GM21825 (cell line): Measurements from ENCODE around the gene TMEM190.
"Not testable (repeated sequence)": the region's sequence is repeated elsewhere in the genome, so short reads cannot be mapped to it uniquely, and the experiment has no call there.

ENCODE experiments used
- ATAC-seq: cut with Tn5 transposase; IDR thresholded peaks from one replicate; pipeline ENCODE4 v1.9.1; 2021; ENCODE audit warnings: mild to moderate bottlenecking, moderate library complexity; ENCODE audit not compliant: unreplicated experiment

The TMEM190 gene

DNA sequence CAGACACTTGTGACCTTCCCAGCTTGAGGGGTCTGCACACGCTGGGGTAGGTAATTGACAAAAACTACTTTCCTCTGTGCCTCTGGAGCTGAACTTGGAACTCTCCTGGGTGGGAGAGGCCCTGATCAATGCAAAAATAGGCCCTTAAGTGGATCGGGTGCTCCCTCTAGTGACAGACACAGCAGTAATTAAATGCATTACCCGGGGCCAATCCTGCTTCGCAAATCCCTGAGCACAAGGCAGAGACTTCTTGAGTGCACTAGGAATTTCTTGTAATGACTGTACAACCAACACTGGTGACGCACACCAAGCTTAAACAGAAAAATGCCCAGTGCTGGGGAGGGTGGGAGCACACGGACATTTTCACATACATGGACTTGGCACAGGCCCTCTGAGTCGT, 41.6 kb downstream of the TMEM190 start:
- no peak for ATAC-seq

DNA sequence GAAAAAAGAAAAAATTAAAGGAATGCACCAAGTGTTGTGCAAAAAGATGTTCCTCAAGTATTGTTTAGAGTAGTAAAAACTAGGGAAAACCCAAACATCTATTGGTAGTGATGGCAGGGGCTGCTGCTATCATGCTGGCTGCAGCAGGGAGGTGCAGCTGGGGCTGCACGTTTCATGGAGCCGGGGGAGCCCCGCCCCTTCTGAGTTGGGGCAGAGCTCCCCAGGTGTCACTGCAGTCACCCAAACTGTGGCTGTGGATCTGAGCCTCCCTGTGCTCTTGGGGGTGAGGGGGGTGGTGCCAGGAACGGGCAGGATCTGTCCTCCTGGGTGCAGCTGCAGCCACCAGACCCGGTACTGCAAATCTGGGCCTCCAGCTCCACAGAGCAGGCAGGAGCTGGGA, 42.5 kb downstream of the TMEM190 start:
- ATAC-seq = no peak

GRCh38 chr19:55419624-55420236, 43.1 kb downstream of the TMEM190 start:
- no peak for ATAC-seq

- not testable (repeated sequence) for ATAC-seq
These were observed 44.7 kb downstream of the TMEM190 start for GRCh38 chr19:55421281-55421680.

DNA sequence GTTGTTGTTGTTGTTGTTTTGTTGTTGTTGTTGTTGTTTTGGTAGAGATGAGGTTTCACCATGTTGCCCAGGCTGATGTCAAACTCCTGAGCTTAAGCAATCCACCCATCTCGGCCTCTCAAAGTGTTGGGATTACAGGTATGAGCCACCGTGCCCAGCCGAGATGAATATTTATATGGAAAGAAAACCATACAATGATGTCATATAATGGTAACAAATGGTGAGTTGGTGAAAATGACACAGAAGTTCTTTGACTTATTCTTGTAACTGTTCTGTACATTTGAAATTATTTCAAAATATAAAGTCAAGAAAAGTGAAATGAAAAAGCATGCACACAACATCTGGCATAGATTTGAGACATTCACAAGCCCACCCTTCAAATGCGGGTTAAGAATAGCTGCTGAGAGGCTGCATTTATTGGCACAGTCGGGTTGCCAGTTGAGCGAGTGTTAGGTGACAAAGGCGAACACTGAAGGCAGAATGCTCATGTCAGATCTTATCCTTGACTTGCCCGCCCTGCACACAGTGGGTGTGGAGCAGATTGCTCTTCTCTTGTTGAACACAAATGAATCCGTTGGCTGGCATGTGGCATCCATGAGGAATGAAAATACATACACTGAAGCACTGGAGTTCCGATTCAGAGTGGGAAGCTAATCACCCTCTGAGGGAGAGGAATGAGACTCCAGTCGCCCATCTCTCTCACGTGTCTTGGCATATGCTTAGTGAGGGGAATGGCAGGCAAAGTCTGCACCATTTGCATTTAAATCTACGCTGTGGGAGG, 46.8 kb downstream of the TMEM190 start:
- no peak for ATAC-seq

GRCh38 chr19:55424518-55424917, 47.9 kb downstream of the TMEM190 start:
- ATAC-seq = no peak

- no peak for ATAC-seq
These were observed 49.4 kb downstream of the TMEM190 start for GRCh38 chr19:55426042-55426441.
